GM12878 (cell line): ENCODE data around the gene DDX39B. TPM values are rescaled to one million over a fixed set of nuclear protein-coding genes. Genes with fewer than 3 reads are reported as not detected.
A peak's percentile ranks its signal among the peaks of the same experiment; 100 is the strongest.

Experiments
- ATF2 ChIP-seq: IDR thresholded peaks from 2 replicates; pipeline ENCODE4 v1.6.1; 2012; ENCODE audit warnings: low read length, inconsistent platforms
- BCL3 ChIP-seq: IDR thresholded peaks from 2 replicates; pipeline ENCODE4 v1.6.1; 2011; ENCODE audit warnings: borderline replicate concordance, low read depth, mild to moderate bottlenecking, moderate library complexity, low read length; ENCODE audit not compliant: insufficient read depth, poor library complexity, severe bottlenecking
- BCLAF1 ChIP-seq: fragments of 450-650 bp; IDR thresholded peaks from 2 replicates; pipeline ENCODE4 v1.6.1; 2017; ENCODE audit warnings: antibody characterized with exemption, mild to moderate bottlenecking, moderate library complexity
- BMI1 ChIP-seq: fragments of 450-650 bp; IDR thresholded peaks from 2 replicates; pipeline ENCODE4 v1.6.1; 2016; ENCODE audit warnings: mild to moderate bottlenecking, moderate library complexity, borderline replicate concordance
- CHD2 ChIP-seq: IDR thresholded peaks from 2 replicates; pipeline ENCODE4 v1.6.1; 2011; ENCODE audit warnings: low read depth, low read length, improper control_type of control experiment, borderline replicate concordance
- HDAC6 ChIP-seq: fragments of 200-600 bp; sonication (generic); IDR thresholded peaks from one replicate; pipeline ENCODE4 v1.8.0; 2017; ENCODE audit warnings: antibody characterized with exemption; ENCODE audit not compliant: unreplicated experiment
- MYB ChIP-seq: fragments of 150-350 bp; IDR thresholded peaks from 2 replicates; pipeline ENCODE4 v1.6.1; 2014; ENCODE audit warnings: mild to moderate bottlenecking, low read depth, low read length, borderline replicate concordance
- NFIC ChIP-seq: IDR thresholded peaks from 2 replicates; pipeline ENCODE4 v1.6.1; 2012; ENCODE audit warnings: low read depth, mild to moderate bottlenecking, inconsistent platforms, low read length, moderate library complexity
- NRF1 ChIP-seq: conservative IDR thresholded peaks from 2 replicates; pipeline ENCODE4 v1.6.1; 2011; ENCODE audit warnings: mild to moderate bottlenecking, low read depth, low read length, improper control_type of control experiment
- SIX5 ChIP-seq: IDR thresholded peaks from 2 replicates; pipeline ENCODE4 v1.6.1; 2011; ENCODE audit warnings: mild to moderate bottlenecking, low read depth, low read length, moderate library complexity; ENCODE audit not compliant: severe bottlenecking
- SREBF2 ChIP-seq: IDR thresholded peaks from 2 replicates; pipeline ENCODE4 v1.6.1; 2012; ENCODE audit warnings: mild to moderate bottlenecking, low read length
- STAT3 ChIP-seq: IDR thresholded peaks from 2 replicates; pipeline ENCODE4 v1.6.1; 2011; ENCODE audit warnings: low read depth, low read length, improper control_type of control experiment
- TARDBP ChIP-seq: IDR thresholded peaks from 2 replicates; pipeline ENCODE4 v1.6.1; 2016; ENCODE audit warnings: borderline replicate concordance
- ZBTB11 ChIP-seq: fragments of 450-650 bp; formaldehyde crosslinking; IDR thresholded peaks from 2 replicates; pipeline ENCODE4 v1.5.0; 2022; ENCODE audit warnings: mild to moderate bottlenecking, missing genetic modification characterization
- ZNF384 ChIP-seq: IDR thresholded peaks from 2 replicates; pipeline ENCODE4 v1.6.1; 2012; ENCODE audit warnings: low read depth, mild to moderate bottlenecking, low read length, improper control_type of control experiment, borderline replicate concordance
- polyA plus RNA-seq, 11 experiments: library from polyadenylated mRNA; depleted of rRNA in 4 of 11; unstranded in 6 of 11; stranded (reverse) in 5 of 11; fragments of >200 nt; fragmentation: Nextera tagmentation in 4 of 11; fragmentation: Illumina TruSeq in 1 of 11; extraction: Ambion mirVana in 4 of 11; extraction: Trizol in 1 of 11; gene quantifications; 1 replicate in 1 of 11; 2 replicates in 10 of 11; pipeline versions ENCODE4 v1.2.1 to v1.2.3, GENCODE V29; 2011 to 2016; ENCODE audit warnings: inconsistent platforms in 2 of 11, missing spikeins in 2 of 11, low read depth in 1 of 11
- total RNA-seq, 4 experiments: library from RNA; depleted of rRNA in 3 of 4; stranded (reverse); fragments of >200 nt in 3 of 4; fragmentation: Illumina TruSeq in 1 of 4; extraction: Trizol in 1 of 4; gene quantifications; 2 replicates each; pipeline versions ENCODE4 v1.2.1 to v1.2.3, GENCODE V29; 2013 to 2021

The DDX39B gene
- total and polyA plus RNA-seq, 10 of the 15 experiments (the other 5 are each of a cell fraction or from before 2014, with no cell fraction given), result 271 to 661 (median 330) TPM

- peak; percentile 99 for TF ChIP-seq NFIC
- TF ChIP-seq SREBF2, result no peak
- peak; percentile 75; the same call in 1 of the 2 replicates for TF ChIP-seq BMI1
- TF ChIP-seq STAT3, result no peak
- no peak for TF ChIP-seq ZBTB11 (CRISPR knock-in tag)
- TF ChIP-seq SIX5, result no peak
- TF ChIP-seq ZNF384, result no peak
- no peak for TF ChIP-seq BCLAF1
- TF ChIP-seq ATF2, result peak; percentile 94
- TF ChIP-seq CHD2, result peak; percentile 94
- TF ChIP-seq HDAC6, result no peak
- TF ChIP-seq TARDBP, result 0 out of 2 replicates have a peak, but pooled peaks have one; percentile 72
- no peak for TF ChIP-seq MYB
- TF ChIP-seq BCL3, result peak; percentile 78
- no peak for TF ChIP-seq NRF1
Observed at GRCh38 chr6:31558631-31559500, 17.1 kb upstream of the DDX39B start (continued).
